ENCODE measurements around the gene ZNF473.

Gene ZNF473

GRCh38 chr19:50025794-50026549 is at the start of gene ZNF473:
TSS of gene ZNF473 (plus strand) at chr19:50026005. CDS start at chr19:50031083, 5,078 bp downstream.
- peak; percentile 91 for DNase-seq (ENCODE audit: extremely low spot score)
- ChIA-PET CTCF (no interaction called here), POLR2A (interaction anchor here (0.6 kb wide), 1 partner anchor 88 kb away, joined by 3 read pairs; no protein-coding TSS in a partner anchor)
- no peak for TF ChIP-seq CTCF (IDR thresholded peaks at IDR 0.05; ENCODE audit: control extremely low read depth, extremely low read depth, low read depth, missing control alignments)

GRCh38 chr19:49976496-49976895 is 49.3 kb upstream of the ZNF473 start:
- POLR2A ChIA-PET = no interaction called here
- no peak for DNase-seq (ENCODE audit: extremely low spot score)
- no peak for TF ChIP-seq CTCF (IDR thresholded peaks at IDR 0.05; ENCODE audit: control extremely low read depth, extremely low read depth, low read depth, missing control alignments)
- CTCF ChIA-PET = interaction anchor here (1.6 kb wide), 1 partner anchor 39 kb away, joined by 4 read pairs; no protein-coding TSS in a partner anchor

GRCh38 chr19:49977076-49977475 is 48.7 kb upstream of the ZNF473 start:
- TF ChIP-seq CTCF (IDR thresholded peaks at IDR 0.05; ENCODE audit: control extremely low read depth, extremely low read depth, low read depth, missing control alignments) = no peak
- ChIA-PET CTCF (interaction anchor here (1.2 to 1.6 kb wide), 2 partner anchors 10 to 39 kb away, joined by 4 to 5 read pairs; no protein-coding TSS in a partner anchor), POLR2A (no interaction called here)
- DNase-seq (ENCODE audit: extremely low spot score) = no peak

GRCh38 chr19:49977881-49978280 is 47.9 kb upstream of the ZNF473 start:
- CTCF ChIA-PET = interaction anchor here (1.2 to 1.6 kb wide), 2 partner anchors 11 to 40 kb away, joined by 4 to 5 read pairs; no protein-coding TSS in a partner anchor

GRCh38 chr19:49978324-49978723 is 47.5 kb upstream of the ZNF473 start:
- no peak for DNase-seq (ENCODE audit: extremely low spot score)
- no peak for TF ChIP-seq CTCF (IDR thresholded peaks at IDR 0.05; ENCODE audit: control extremely low read depth, extremely low read depth, low read depth, missing control alignments)
- CTCF ChIA-PET = interaction anchor here (0.9 to 2.7 kb wide), 4 partner anchors 12 to 41 kb away, joined by 3 to 11 read pairs (median 4); no protein-coding TSS in a partner anchor
- POLR2A ChIA-PET = no interaction called here

More at GRCh38 chr19:49977881-49978280, 47.9 kb upstream of the ZNF473 start:
- no peak for TF ChIP-seq CTCF (IDR thresholded peaks at IDR 0.05; ENCODE audit: control extremely low read depth, extremely low read depth, low read depth, missing control alignments)
- DNase-seq (ENCODE audit: extremely low spot score) = no peak
- POLR2A ChIA-PET = no interaction called here

- DNase-seq (ENCODE audit: extremely low spot score) = no peak
- no peak for TF ChIP-seq CTCF (IDR thresholded peaks at IDR 0.05; ENCODE audit: control extremely low read depth, extremely low read depth, low read depth, missing control alignments)
- CTCF ChIA-PET = interaction anchor here (1.2 to 4.3 kb wide), 3 partner anchors 11 to 43 kb away, joined by 3 to 29 read pairs (median 17); no protein-coding TSS in a partner anchor
- POLR2A ChIA-PET = no interaction called here
Observed at GRCh38 chr19:49981603-49982593, 43.9 kb upstream of the ZNF473 start.

Data from GM10248 (cell line).